K562 (cell line): ENCODE results near the gene HAX1. TPM values are rescaled to one million over a fixed set of nuclear protein-coding genes. Genes with fewer than 3 reads are reported as not detected.

Experiments used
- CHD1 ChIP-seq: fragments of 200-600 bp; sonication (generic); IDR thresholded peaks from one replicate; pipeline ENCODE4 v1.6.1; 2012; ENCODE audit warnings: mild to moderate bottlenecking, moderate library complexity, low read length, inconsistent platforms
- HMG20A ChIP-seq: fragments of 450-650 bp; formaldehyde crosslinking; conservative IDR thresholded peaks from 2 replicates; pipeline ENCODE4 v1.4.0; 2020; ENCODE audit warnings: mild to moderate bottlenecking, mixed read lengths
- LARP7 ChIP-seq: fragments of 450-650 bp; IDR thresholded peaks from 2 replicates; pipeline ENCODE4 v1.6.1; 2016
- NFE2 ChIP-seq: IDR thresholded peaks from 2 replicates; pipeline ENCODE4 v1.6.1; 2014; ENCODE audit warnings: antibody characterized with exemption, low read depth
- NR2C2 ChIP-seq, 2 experiments: fragments of 200-800 bp in 1 of 2; sonication (Bioruptor generic) in 1 of 2; sonication (generic) in 1 of 2; formaldehyde crosslinking in 1 of 2; IDR thresholded peaks; 2 replicates each; pipeline versions ENCODE4 v1.6.1 to v1.8.0; 2016 to 2022; ENCODE audit warnings: mild to moderate bottlenecking in 1 of 2, missing compliant biosample characterization in 1 of 2, missing genetic modification characterization in 1 of 2, missing genetic modification reagents in 1 of 2
- PCBP2 ChIP-seq: fragments of 200-400 bp; formaldehyde crosslinking; IDR thresholded peaks from 2 replicates; pipeline ENCODE4 v1.6.1; 2018; ENCODE audit warnings: low read length, low read depth, mild to moderate bottlenecking, moderate library complexity; ENCODE audit not compliant: poor library complexity, severe bottlenecking
- POLR2G ChIP-seq: fragments of 200-400 bp; formaldehyde crosslinking; IDR thresholded peaks from 2 replicates; pipeline ENCODE4 v1.6.1; 2017; ENCODE audit warnings: low read depth, mild to moderate bottlenecking, antibody characterized with exemption, low read length, moderate library complexity
- PTRF ChIP-seq: fragments of 450-650 bp; IDR thresholded peaks from 2 replicates; pipeline ENCODE4 v1.6.1; 2016; ENCODE audit warnings: mild to moderate bottlenecking, missing genetic modification characterization, missing compliant biosample characterization
- RBM34 ChIP-seq: fragments of 200-400 bp; formaldehyde crosslinking; IDR thresholded peaks from 2 replicates; pipeline ENCODE4 v1.6.1; 2018; ENCODE audit warnings: low read length, borderline replicate concordance; ENCODE audit not compliant: insufficient read depth
- SMARCB1 ChIP-seq: IDR thresholded peaks from 2 replicates; pipeline ENCODE4 v1.6.1; 2011; ENCODE audit warnings: improper control_type of control experiment, low read depth; ENCODE audit not compliant: insufficient read length
- SMARCC2 ChIP-seq: fragments of 450-650 bp; IDR thresholded peaks from 2 replicates; pipeline ENCODE4 v1.6.1; 2017; ENCODE audit warnings: antibody characterized with exemption, moderate library complexity, mild to moderate bottlenecking, low read depth
- SMC3 ChIP-seq: conservative IDR thresholded peaks from 2 replicates; pipeline ENCODE4 v1.6.1; 2011; ENCODE audit warnings: low read depth, low read length, improper control_type of control experiment; ENCODE audit not compliant: insufficient read depth
- TCF3 ChIP-seq: sonication (generic); formaldehyde crosslinking; IDR thresholded peaks from 2 replicates; pipeline ENCODE4 v1.4.0; 2020; ENCODE audit warnings: mild to moderate bottlenecking, missing genetic modification reagents
- TSC22D4 ChIP-seq: fragments of 450-650 bp; IDR thresholded peaks from 2 replicates; pipeline ENCODE4 v1.6.1; 2016; ENCODE audit warnings: missing genetic modification characterization, missing biosample characterization, control low read depth
- XRCC5 ChIP-seq: fragments of 200-400 bp; formaldehyde crosslinking; IDR thresholded peaks from 2 replicates; pipeline ENCODE4 v1.6.1; 2017; ENCODE audit warnings: low read depth, mild to moderate bottlenecking, low read length
- ZKSCAN8 ChIP-seq: fragments of 200-800 bp; sonication (Bioruptor generic); IDR thresholded peaks from 2 replicates; pipeline ENCODE4 v1.6.1; 2016; ENCODE audit warnings: missing genetic modification characterization, missing compliant biosample characterization
- ZNF347 ChIP-seq: fragments of 450-650 bp; formaldehyde crosslinking; IDR thresholded peaks from 2 replicates; pipeline ENCODE4 v1.4.0; 2020; ENCODE audit warnings: low read depth, mild to moderate bottlenecking, moderate library complexity
- ZNF408 ChIP-seq: fragments of 250-450 bp; sonication (Bioruptor Pico); IDR thresholded peaks from 2 replicates; pipeline ENCODE4 v1.4.0; 2020; ENCODE audit warnings: low read depth, mild to moderate bottlenecking, moderate library complexity
- polyA plus RNA-seq, 8 experiments: library from polyadenylated mRNA; depleted of rRNA in 4 of 8; stranded (reverse) in 5 of 8; unstranded in 3 of 8; fragments of >200 nt; fragmentation: Nextera tagmentation in 2 of 8; fragmentation: Illumina TruSeq in 1 of 8; extraction: Ambion mirVana in 2 of 8; extraction: Trizol in 1 of 8; gene quantifications; 2 replicates each; pipeline versions ENCODE4 v1.2.1 to v1.2.3, GENCODE V29; 2011 to 2014; ENCODE audit warnings: inconsistent platforms in 1 of 8, missing spikeins in 1 of 8
- total RNA-seq, 7 experiments: library from RNA; depleted of rRNA in 6 of 7; stranded (reverse); fragments of >200 nt in 6 of 7; fragmentation: Illumina TruSeq in 2 of 7; extraction: Trizol in 2 of 7; gene quantifications; 2 replicates each; pipeline versions ENCODE4 v1.2.1 to v1.2.3, GENCODE V29; 2011 to 2021; ENCODE audit warnings: low replicate concordance in 1 of 7
- TF ChIP-seq, protein P1 (sequence below), 3 experiments: IDR thresholded peaks in 2 of 3; conservative IDR thresholded peaks in 1 of 3; 2 replicates each; pipeline ENCODE4 v1.5.1; 2011 to 2012; ENCODE audit warnings: low read length in 3 of 3, mild to moderate bottlenecking in 3 of 3, control low read depth in 2 of 3, improper control_type of control experiment in 1 of 3, inconsistent platforms in 1 of 3, low read depth in 1 of 3, mixed read lengths in 1 of 3, moderate library complexity in 1 of 3; ENCODE audit not compliant: insufficient read depth in 2 of 3
- TF ChIP-seq, protein P2 (sequence below): IDR thresholded peaks from 2 replicates; pipeline ENCODE4 v1.6.1; 2016; ENCODE audit warnings: missing genetic modification characterization, missing compliant biosample characterization
- TF ChIP-seq, protein P3 (sequence below), 2 experiments: IDR thresholded peaks; 2 replicates each; pipeline ENCODE4 v1.6.1; 2011; ENCODE audit warnings: borderline replicate concordance in 1 of 2, control low read depth in 1 of 2, low read depth in 1 of 2, low read length in 1 of 2, mild to moderate bottlenecking in 1 of 2, mixed read lengths in 1 of 2, moderate library complexity in 1 of 2; ENCODE audit not compliant: insufficient read depth in 1 of 2, insufficient read length in 1 of 2, poor library complexity in 1 of 2, severe bottlenecking in 1 of 2; ENCODE audit errors: extremely low read depth in 1 of 2
- TF ChIP-seq, protein P4 (sequence below): fragments of 450-650 bp; IDR thresholded peaks from 2 replicates; pipeline ENCODE4 v1.6.1; 2016; ENCODE audit warnings: low read depth, mild to moderate bottlenecking, moderate library complexity

The HAX1 gene
- total and polyA plus RNA-seq, 9 of the 15 experiments (the other 6 are each of a cell fraction or from before 2014, with no cell fraction given) = 143 to 492 (median 234) TPM

DNA sequence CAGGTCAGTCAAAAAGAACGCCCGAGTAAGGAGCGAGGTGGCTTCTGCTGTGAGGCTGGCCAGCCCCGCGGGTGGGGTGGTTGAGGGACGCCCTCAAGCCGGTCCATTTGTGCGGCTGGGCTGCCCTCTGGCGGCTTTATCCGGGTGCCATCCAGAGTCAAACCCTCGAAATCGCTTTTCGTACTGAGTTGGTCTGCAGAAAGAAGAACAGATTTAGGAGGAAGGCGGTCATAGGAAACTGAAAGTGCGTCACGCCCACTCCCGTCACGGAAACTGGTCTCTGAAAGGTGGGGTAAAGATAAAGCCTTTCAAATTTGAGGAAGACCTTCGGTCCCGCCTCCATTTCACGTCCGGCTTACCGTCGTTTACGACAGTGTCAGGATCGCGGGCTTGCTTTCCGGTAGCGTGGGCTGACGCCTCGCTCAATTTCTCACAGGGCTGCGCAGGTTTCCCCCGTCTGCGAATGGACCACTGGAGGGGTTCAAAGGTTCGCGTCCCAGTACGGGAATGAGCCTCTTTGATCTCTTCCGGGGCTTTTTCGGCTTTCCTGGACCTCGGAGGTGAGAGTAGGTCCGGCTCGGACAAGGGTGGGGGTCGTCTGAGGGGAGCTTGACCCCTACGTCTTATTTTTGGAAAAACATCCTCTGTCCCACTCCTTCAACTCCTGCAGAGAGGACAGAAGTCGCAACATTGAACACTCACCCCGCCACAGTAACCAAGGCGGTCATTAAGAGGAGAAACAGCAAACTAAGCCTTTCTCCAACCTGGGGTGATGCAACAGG lies at the start of gene HAX1 (continued):
- TF ChIP-seq HMG20A (CRISPR knock-in tag) = no peak
- TF ChIP-seq NR2C2 (CRISPR knock-in tag; IDR thresholded peaks at IDR 0.05) = peak; percentile 41; the same call in 1 of the 2 replicates
- TF ChIP-seq NR2C2 (tag; IDR thresholded peaks at IDR 0.05) = peak; percentile 46; the same call in 1 of the 2 replicates
- TF ChIP-seq TSC22D4 (tag) = no peak
- TF ChIP-seq LARP7 = no peak
- no peak for TF ChIP-seq PCBP2
- no peak for TF ChIP-seq PTRF (tag)
- no peak for TF ChIP-seq RBM34
- no peak for TF ChIP-seq ZKSCAN8
- 0 out of 2 replicates have a peak, but pooled peaks have one; percentile 17 for TF ChIP-seq SMARCC2
- no peak; the same call in 1 of the 2 replicates for TF ChIP-seq TCF3 (CRISPR knock-in tag)
- peak; percentile 81 for TF ChIP-seq POLR2G
- TF ChIP-seq, protein P1, sequence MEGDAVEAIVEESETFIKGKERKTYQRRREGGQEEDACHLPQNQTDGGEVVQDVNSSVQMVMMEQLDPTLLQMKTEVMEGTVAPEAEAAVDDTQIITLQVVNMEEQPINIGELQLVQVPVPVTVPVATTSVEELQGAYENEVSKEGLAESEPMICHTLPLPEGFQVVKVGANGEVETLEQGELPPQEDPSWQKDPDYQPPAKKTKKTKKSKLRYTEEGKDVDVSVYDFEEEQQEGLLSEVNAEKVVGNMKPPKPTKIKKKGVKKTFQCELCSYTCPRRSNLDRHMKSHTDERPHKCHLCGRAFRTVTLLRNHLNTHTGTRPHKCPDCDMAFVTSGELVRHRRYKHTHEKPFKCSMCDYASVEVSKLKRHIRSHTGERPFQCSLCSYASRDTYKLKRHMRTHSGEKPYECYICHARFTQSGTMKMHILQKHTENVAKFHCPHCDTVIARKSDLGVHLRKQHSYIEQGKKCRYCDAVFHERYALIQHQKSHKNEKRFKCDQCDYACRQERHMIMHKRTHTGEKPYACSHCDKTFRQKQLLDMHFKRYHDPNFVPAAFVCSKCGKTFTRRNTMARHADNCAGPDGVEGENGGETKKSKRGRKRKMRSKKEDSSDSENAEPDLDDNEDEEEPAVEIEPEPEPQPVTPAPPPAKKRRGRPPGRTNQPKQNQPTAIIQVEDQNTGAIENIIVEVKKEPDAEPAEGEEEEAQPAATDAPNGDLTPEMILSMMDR (IDR thresholded peaks at IDR 0.05 in 2 of 3, conservative IDR thresholded peaks at IDR 0.05 in 1 of 3; ENCODE audit: insufficient read depth in 2 of 3, low read depth in 1 of 3, low read length in 3 of 3) = peak; percentile 85 to 97 (median 93)
- TF ChIP-seq ZNF408 = no peak
- no peak for TF ChIP-seq NFE2
- TF ChIP-seq XRCC5 = peak; percentile 79; the same call in 1 of the 2 replicates
- TF ChIP-seq SMARCB1 = no peak
- TF ChIP-seq, protein P2, sequence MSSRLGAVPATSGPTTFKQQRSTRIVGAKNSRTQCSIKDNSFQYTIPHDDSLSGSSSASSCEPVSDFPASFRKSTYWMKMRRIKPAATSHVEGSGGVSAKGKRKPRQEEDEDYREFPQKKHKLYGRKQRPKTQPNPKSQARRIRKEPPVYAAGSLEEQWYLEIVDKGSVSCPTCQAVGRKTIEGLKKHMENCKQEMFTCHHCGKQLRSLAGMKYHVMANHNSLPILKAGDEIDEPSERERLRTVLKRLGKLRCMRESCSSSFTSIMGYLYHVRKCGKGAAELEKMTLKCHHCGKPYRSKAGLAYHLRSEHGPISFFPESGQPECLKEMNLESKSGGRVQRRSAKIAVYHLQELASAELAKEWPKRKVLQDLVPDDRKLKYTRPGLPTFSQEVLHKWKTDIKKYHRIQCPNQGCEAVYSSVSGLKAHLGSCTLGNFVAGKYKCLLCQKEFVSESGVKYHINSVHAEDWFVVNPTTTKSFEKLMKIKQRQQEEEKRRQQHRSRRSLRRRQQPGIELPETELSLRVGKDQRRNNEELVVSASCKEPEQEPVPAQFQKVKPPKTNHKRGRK = no peak
- TF ChIP-seq, protein P3, sequence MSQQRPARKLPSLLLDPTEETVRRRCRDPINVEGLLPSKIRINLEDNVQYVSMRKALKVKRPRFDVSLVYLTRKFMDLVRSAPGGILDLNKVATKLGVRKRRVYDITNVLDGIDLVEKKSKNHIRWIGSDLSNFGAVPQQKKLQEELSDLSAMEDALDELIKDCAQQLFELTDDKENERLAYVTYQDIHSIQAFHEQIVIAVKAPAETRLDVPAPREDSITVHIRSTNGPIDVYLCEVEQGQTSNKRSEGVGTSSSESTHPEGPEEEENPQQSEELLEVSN (IDR thresholded peaks at IDR 0.05; ENCODE audit: borderline replicate concordance in 1 of 2, extremely low read depth in 1 of 2, insufficient read depth in 1 of 2, insufficient read length in 1 of 2, low read depth in 1 of 2, low read length in 1 of 2, poor library complexity in 1 of 2, severe bottlenecking in 1 of 2) = no peak
- TF ChIP-seq ZNF347 = no peak
- TF ChIP-seq CHD1 = no peak
- TF ChIP-seq SMC3 = peak; percentile 85
- TF ChIP-seq, protein P4, sequence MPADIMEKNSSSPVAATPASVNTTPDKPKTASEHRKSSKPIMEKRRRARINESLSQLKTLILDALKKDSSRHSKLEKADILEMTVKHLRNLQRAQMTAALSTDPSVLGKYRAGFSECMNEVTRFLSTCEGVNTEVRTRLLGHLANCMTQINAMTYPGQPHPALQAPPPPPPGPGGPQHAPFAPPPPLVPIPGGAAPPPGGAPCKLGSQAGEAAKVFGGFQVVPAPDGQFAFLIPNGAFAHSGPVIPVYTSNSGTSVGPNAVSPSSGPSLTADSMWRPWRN = no peak
